D721Med (cell line): Measurements from ENCODE around the gene CCNY.

Experiments used
- DNase-seq: peaks from one replicate; pipeline ENCODE4 v3.0.0; 2011; ENCODE audit warnings: low spot score; ENCODE audit not compliant: insufficient read length
- FAIRE-seq: peaks from 2 replicates; lab custom pipeline; 2011; peaks lifted over from hg19 to GRCh38; lab: Jason Lieb, UNC
- TF ChIP-seq, protein P1 (sequence below): IDR thresholded peaks from 2 replicates; pipeline ENCODE4 v1.5.1; 2012; ENCODE audit warnings: mild to moderate bottlenecking, control low read depth; ENCODE audit not compliant: insufficient read depth; ENCODE audit errors: missing control alignments

CCNY gene

DNA sequence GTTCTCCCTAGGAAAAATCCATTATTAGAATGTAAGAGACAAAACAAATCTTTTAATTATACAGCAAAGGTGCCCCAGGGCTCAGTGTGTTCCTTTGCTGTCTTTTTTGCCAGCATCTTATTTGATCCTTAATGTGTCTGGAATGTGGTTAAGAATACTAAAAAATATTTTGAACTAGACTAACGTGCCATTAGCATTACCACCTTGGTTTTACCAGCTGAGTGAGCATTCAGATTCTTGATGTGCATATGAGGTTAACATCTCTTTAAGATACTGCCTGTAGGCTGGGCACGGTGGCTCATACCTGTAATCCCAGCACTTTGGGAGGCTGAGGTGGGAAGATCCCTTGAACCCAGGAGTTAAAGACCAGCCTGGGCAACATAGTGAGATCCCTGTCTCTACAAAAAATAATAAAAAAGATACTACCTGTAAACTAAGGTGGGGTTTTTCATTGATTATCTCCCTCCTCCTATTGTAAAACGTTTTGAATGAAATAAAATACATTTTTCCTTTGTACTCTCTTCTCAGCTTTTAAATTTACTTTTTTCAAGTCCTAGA lies 96.6 kb downstream of the CCNY start:
- TF ChIP-seq, protein P1, sequence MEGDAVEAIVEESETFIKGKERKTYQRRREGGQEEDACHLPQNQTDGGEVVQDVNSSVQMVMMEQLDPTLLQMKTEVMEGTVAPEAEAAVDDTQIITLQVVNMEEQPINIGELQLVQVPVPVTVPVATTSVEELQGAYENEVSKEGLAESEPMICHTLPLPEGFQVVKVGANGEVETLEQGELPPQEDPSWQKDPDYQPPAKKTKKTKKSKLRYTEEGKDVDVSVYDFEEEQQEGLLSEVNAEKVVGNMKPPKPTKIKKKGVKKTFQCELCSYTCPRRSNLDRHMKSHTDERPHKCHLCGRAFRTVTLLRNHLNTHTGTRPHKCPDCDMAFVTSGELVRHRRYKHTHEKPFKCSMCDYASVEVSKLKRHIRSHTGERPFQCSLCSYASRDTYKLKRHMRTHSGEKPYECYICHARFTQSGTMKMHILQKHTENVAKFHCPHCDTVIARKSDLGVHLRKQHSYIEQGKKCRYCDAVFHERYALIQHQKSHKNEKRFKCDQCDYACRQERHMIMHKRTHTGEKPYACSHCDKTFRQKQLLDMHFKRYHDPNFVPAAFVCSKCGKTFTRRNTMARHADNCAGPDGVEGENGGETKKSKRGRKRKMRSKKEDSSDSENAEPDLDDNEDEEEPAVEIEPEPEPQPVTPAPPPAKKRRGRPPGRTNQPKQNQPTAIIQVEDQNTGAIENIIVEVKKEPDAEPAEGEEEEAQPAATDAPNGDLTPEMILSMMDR: no peak
- DNase-seq (no peak), FAIRE-seq (no peak)

DNA sequence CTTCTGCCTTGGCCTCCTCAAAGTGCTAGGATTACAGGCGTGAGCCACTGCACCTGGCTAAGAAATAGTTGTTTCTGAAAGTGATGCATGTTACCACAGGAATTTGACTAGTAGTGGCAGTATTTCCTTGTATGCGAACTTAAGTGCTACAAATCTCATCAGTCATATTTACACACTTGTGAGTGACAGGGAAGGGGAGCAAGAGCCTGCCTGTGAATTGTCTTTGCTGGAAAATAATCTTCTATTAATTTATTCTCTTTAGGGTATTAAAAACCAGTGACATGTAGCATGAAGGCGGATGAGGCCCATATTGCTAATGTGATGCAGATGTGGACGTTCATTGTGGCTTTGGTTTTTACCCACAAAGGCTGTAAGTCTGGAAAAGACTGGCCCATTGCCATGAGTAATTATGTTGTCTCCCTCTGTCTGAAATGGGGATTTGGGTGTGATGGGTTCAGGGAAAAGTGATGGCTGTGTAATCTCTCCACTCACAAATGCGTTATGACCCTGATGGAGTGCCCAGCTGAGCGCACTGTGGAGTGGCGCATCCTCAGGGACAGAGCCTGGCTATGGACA lies 97.6 kb downstream of the CCNY start:
- FAIRE-seq (no peak), DNase-seq (no peak)
- TF ChIP-seq, protein P1: no peak

DNA sequence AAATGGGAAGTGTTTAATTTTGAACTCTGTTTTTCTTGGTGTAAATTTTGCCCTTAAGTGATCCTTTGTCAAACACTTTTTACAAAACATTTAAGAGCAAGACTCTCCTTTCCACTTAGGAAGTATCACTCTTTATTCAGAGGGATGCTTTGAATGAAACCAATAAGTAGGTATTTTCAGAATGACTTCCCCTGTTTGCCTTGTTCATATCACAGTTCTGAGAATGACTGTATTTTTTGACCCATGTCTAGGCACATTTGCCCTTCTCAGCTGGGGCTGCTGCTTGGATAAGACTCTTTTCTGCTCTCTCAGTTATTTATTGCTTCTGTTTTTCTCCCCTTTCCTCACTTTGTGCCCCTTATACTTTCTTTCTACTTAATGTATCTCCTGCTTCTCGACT lies 98.2 kb downstream of the CCNY start:
- DNase-seq (no peak), FAIRE-seq (no peak)
- TF ChIP-seq, protein P1: no peak

DNA sequence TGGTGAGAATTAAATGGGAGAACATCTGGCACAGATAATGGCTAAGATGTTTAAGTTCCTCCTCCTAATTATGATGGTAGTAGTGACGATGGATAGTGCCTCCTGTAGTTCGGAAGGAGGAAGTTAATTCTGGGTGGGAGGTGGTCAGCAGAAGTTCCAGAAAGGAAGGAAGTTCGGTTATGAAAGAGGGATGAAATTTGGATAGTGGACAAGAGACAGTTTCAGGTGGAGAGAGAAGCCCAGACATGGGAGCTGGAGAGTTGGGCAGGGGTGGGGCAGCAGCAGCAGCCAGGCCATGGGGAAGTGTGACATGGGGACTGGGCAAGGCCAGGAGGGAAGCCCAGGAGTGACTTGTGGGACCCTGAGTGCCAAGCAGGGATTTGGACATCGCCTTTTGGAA lies 99.5 kb downstream of the CCNY start:
- no peak for DNase-seq
- no peak for FAIRE-seq
- TF ChIP-seq, protein P1: no peak

DNA sequence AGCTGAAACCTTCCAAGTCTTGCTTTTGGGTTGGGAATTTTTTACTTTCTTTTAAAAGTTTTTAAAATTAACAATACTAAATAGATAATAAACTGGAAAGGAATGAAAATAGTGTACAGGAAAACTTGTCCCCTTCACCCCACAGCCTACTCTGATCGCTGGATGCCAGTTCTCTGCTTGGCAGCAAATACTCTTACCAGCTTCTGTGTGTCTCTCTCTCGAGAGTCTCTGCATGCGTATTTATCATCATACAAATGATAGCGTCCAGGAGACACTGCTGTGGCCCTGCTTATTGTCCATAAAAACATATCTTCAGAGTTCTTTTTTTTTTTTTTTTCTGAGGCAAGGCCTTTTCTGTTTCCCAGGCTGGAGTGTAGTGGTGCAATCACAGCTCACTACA lies 101.5 kb downstream of the CCNY start:
- FAIRE-seq (no peak), DNase-seq (no peak)
- TF ChIP-seq, protein P1: no peak

DNA sequence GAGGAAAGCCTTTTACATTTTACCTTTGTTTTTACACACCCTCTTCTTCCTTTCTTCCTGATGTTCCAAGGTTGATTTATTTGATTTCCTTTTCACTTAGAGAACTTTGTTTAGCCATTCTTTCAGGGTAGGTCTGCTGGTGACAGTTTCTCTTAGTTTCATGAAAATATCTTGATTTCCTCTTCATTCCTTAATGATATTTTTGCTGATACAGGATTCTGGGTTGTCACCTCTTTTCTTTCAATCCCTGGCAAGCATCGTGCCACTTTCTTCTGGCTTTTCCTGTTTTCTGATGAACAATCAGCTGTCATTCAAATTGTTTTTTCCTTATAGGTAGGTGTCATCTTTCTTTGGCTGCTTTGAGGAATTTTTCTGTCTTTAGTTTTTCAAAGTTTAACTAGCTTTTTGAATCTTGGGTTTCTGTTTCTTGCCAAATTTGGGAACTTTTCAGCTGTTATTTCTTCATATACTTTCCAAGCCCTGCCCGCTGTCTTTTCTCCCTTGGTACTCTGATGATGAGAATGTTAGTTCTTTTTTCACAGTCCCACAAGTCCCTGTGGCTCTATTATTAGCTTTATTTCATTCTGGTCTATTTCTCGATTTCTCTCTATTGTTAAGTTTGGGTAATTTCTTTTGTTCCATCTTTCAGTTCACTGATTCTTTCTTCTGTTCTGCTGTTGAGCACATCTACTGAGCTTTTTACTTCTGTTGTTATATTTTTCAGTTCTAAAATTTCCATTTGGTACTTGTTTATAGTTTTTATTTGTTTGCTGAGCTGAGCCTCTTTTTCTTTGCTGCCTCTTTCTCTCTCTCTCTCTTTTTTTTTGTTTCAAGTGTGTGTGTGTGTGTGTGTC lies 102.6 kb downstream of the CCNY start:
- DNase-seq (no peak), FAIRE-seq (no peak)
- TF ChIP-seq, protein P1: no peak

DNA sequence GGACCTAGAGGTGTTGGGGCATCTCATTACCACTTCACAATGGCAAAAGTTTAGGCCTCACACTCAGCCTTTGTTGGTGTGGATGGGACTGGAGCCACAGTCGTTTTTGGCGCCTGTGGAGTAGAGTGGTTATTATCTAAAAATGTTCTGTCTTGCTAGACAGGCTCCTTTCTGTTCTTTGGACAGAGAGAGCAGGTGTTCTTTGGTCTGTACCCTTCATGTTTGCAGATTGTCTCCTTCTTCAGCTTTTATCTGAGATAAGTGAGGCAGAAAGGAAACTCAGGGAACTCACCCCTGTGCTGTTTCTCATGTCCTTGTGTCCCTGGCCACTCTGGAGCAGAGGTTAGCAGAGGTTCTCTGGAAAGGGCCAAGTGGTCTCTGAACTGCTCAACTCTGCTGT lies 103.7 kb downstream of the CCNY start:
- no peak for DNase-seq
- TF ChIP-seq, protein P1: no peak
- FAIRE-seq: no peak
